K562 (cell line): ENCODE measurements around the gene MMP15. TPM values are rescaled to one million over a fixed set of nuclear protein-coding genes. Genes with fewer than 3 reads are reported as not detected.
A peak's percentile ranks its signal among the peaks of the same experiment; 100 is the strongest.

Source experiments
- ADNP ChIP-seq: fragments of 200-800 bp; sonication (Bioruptor generic); IDR thresholded peaks from 2 replicates; pipeline ENCODE4 v1.6.1; 2016; ENCODE audit warnings: missing genetic modification characterization, missing compliant biosample characterization
- BRCA1 ChIP-seq, 2 experiments: fragments of 450-650 bp in 1 of 2; sonication (generic) in 1 of 2; formaldehyde crosslinking in 1 of 2; IDR thresholded peaks; 2 replicates each; pipeline versions ENCODE4 v1.5.0 to v1.6.1; 2017 to 2020; ENCODE audit warnings: mild to moderate bottlenecking in 1 of 2, missing genetic modification reagents in 1 of 2
- COPS2 ChIP-seq: fragments of 450-650 bp; conservative IDR thresholded peaks from 2 replicates; pipeline ENCODE4 v1.6.1; 2016; ENCODE audit warnings: mild to moderate bottlenecking, moderate library complexity
- CSDE1 ChIP-seq, 2 experiments: fragments of 450-650 bp; IDR thresholded peaks; 2 replicates each; pipeline ENCODE4 v1.6.1; 2016; ENCODE audit warnings: mild to moderate bottlenecking in 1 of 2
- EGR1 ChIP-seq: fragments of 450-650 bp; conservative IDR thresholded peaks from 2 replicates; pipeline ENCODE4 v1.6.1; 2017; ENCODE audit warnings: mild to moderate bottlenecking
- ELF2 ChIP-seq: fragments of 250-450 bp; sonication (Bioruptor Pico); IDR thresholded peaks from 2 replicates; pipeline ENCODE4 v1.5.0; 2021; ENCODE audit warnings: mild to moderate bottlenecking
- FUS ChIP-seq: fragments of 200-400 bp; formaldehyde crosslinking; optimal IDR thresholded peaks from 2 replicates; pipeline ENCODE3; 2017; ENCODE audit warnings: low read depth, low read length
- KHSRP ChIP-seq: fragments of 450-650 bp; IDR thresholded peaks from 2 replicates; pipeline ENCODE4 v1.6.1; 2017
- MAFG ChIP-seq: fragments of 450-650 bp; conservative IDR thresholded peaks from 2 replicates; pipeline ENCODE4 v1.6.1; 2016; ENCODE audit warnings: missing genetic modification characterization, missing compliant biosample characterization
- NR3C1 ChIP-seq: sonication (generic); formaldehyde crosslinking; IDR thresholded peaks from 2 replicates; pipeline ENCODE4 v1.8.1; 2022; ENCODE audit warnings: missing genetic modification reagents
- NUFIP1 ChIP-seq: fragments of 450-650 bp; IDR thresholded peaks from 2 replicates; pipeline ENCODE4 v1.6.1; 2018; ENCODE audit not compliant: partially characterized antibody
- PPARD ChIP-seq: fragments of 250-450 bp; sonication (Bioruptor Pico); IDR thresholded peaks from 2 replicates; pipeline ENCODE4 v1.8.0; 2022; ENCODE audit warnings: inconsistent platforms, mild to moderate bottlenecking, moderate library complexity
- RHOXF2B ChIP-seq: fragments of 250-450 bp; sonication (Bioruptor Pico); conservative IDR thresholded peaks from 2 replicates; pipeline ENCODE4 v1.5.1; 2021
- SLC30A9 ChIP-seq: fragments of 250-450 bp; sonication (Bioruptor Pico); IDR thresholded peaks from 2 replicates; pipeline ENCODE4 v1.8.0; 2022; ENCODE audit warnings: mild to moderate bottlenecking, moderate library complexity
- SMARCA5 ChIP-seq: fragments of 450-650 bp; IDR thresholded peaks from 2 replicates; pipeline ENCODE4 v1.6.1; 2016
- TAF7 ChIP-seq: fragments of 450-650 bp; IDR thresholded peaks from 2 replicates; pipeline ENCODE4 v1.6.1; 2016; ENCODE audit warnings: missing genetic modification characterization, missing compliant biosample characterization
- ZFPM2 ChIP-seq: fragments of 250-450 bp; sonication (Bioruptor Pico); IDR thresholded peaks from 2 replicates; pipeline ENCODE4 v1.5.1; 2022; ENCODE audit warnings: mild to moderate bottlenecking
- ZNF143 ChIP-seq: sonication (generic); formaldehyde crosslinking; IDR thresholded peaks from 2 replicates; pipeline ENCODE4 v1.9.0; 2022; ENCODE audit warnings: mild to moderate bottlenecking, missing genetic modification reagents
- ZNF695 ChIP-seq: fragments of 450-650 bp; formaldehyde crosslinking; IDR thresholded peaks from 2 replicates; pipeline ENCODE4 v1.4.0; 2020; ENCODE audit warnings: mild to moderate bottlenecking, moderate library complexity
- ZNF696 ChIP-seq: fragments of 250-450 bp; sonication (Bioruptor Pico); conservative IDR thresholded peaks from 2 replicates; pipeline ENCODE4 v1.4.0; 2020; ENCODE audit warnings: mild to moderate bottlenecking, moderate library complexity
- polyA plus RNA-seq, 8 experiments: library from polyadenylated mRNA; depleted of rRNA in 4 of 8; stranded (reverse) in 5 of 8; unstranded in 3 of 8; fragments of >200 nt; fragmentation: Nextera tagmentation in 2 of 8; fragmentation: Illumina TruSeq in 1 of 8; extraction: Ambion mirVana in 2 of 8; extraction: Trizol in 1 of 8; gene quantifications; 2 replicates each; pipeline versions ENCODE4 v1.2.1 to v1.2.3, GENCODE V29; 2011 to 2014; ENCODE audit warnings: inconsistent platforms in 1 of 8, missing spikeins in 1 of 8
- total RNA-seq, 7 experiments: library from RNA; depleted of rRNA in 6 of 7; stranded (reverse); fragments of >200 nt in 6 of 7; fragmentation: Illumina TruSeq in 2 of 7; extraction: Trizol in 2 of 7; gene quantifications; 2 replicates each; pipeline versions ENCODE4 v1.2.1 to v1.2.3, GENCODE V29; 2011 to 2021; ENCODE audit warnings: low replicate concordance in 1 of 7
- TF ChIP-seq, protein P1 (sequence below): fragments of 450-650 bp; IDR thresholded peaks from 2 replicates; pipeline ENCODE4 v1.6.1; 2016
- TF ChIP-seq, protein P2 (sequence below): fragments of 150-350 bp; conservative IDR thresholded peaks from 2 replicates; pipeline ENCODE4 v1.6.1; 2014; ENCODE audit warnings: low read length
- TF ChIP-seq, protein P3 (sequence below): sonication (generic); formaldehyde crosslinking; IDR thresholded peaks from 2 replicates; pipeline ENCODE4 v1.8.1; 2023; ENCODE audit warnings: mild to moderate bottlenecking, missing genetic modification reagents
- TF ChIP-seq, protein P4 (sequence below): fragments of 250-450 bp; sonication (Bioruptor Pico); IDR thresholded peaks from 2 replicates; pipeline ENCODE4 v1.5.0; 2021; ENCODE audit warnings: mild to moderate bottlenecking, borderline replicate concordance

Gene MMP15
- total and polyA plus RNA-seq, 9 of the 15 experiments (the other 6 are each of a cell fraction or from before 2014, with no cell fraction given) = 0.01 to 20.4 (median 5.5) TPM

DNA sequence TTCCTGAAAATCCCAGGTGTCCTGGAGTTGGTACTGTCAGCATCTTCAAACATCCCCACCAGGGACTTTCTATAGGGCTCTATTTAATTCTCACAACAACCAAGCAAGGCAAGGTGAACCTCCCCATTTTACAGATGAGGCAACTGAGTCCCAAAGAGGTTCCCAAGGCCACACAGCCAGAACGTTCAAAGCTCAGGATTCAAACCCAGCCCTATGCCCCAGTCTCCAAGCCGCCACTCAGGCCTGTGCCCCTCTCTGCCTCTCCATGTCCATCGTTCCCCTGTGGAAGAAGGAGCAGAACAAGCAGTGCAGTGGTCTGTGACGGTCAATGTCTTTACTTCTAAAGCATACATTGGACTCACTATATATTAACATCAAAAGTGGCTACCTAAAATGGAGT is 31.2 kb upstream of the MMP15 start (continued):
- TF ChIP-seq MAFG (tag) (no peak), NR3C1 (CRISPR knock-in tag) (no peak), ADNP (tag) (0 out of 2 replicates have a peak, but pooled peaks have one; percentile 31), TAF7 (tag) (no peak), KHSRP (no peak), CSDE1 (IDR thresholded peaks at IDR 0.05) (no peak), SLC30A9 (CRISPR knock-in tag) (no peak), ZNF695 (CRISPR knock-in tag) (no peak), NUFIP1 (no peak), EGR1 (no peak), ELF2 (CRISPR knock-in tag) (no peak), BRCA1 (IDR thresholded peaks at IDR 0.05) (no peak), BRCA1 (CRISPR knock-in tag; IDR thresholded peaks at IDR 0.05) (no peak), ZNF143 (CRISPR knock-in tag) (no peak), ZFPM2 (CRISPR knock-in tag) (no peak), FUS (no peak), SMARCA5 (peak; percentile 24; the same call in 1 of the 2 replicates), COPS2 (no peak), ZNF696 (no peak), RHOXF2B (CRISPR knock-in tag) (no peak), PPARD (CRISPR knock-in tag) (no peak)
- TF ChIP-seq, protein P1, sequence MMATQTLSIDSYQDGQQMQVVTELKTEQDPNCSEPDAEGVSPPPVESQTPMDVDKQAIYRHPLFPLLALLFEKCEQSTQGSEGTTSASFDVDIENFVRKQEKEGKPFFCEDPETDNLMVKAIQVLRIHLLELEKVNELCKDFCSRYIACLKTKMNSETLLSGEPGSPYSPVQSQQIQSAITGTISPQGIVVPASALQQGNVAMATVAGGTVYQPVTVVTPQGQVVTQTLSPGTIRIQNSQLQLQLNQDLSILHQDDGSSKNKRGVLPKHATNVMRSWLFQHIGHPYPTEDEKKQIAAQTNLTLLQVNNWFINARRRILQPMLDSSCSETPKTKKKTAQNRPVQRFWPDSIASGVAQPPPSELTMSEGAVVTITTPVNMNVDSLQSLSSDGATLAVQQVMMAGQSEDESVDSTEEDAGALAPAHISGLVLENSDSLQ = no peak
- TF ChIP-seq, protein P2, sequence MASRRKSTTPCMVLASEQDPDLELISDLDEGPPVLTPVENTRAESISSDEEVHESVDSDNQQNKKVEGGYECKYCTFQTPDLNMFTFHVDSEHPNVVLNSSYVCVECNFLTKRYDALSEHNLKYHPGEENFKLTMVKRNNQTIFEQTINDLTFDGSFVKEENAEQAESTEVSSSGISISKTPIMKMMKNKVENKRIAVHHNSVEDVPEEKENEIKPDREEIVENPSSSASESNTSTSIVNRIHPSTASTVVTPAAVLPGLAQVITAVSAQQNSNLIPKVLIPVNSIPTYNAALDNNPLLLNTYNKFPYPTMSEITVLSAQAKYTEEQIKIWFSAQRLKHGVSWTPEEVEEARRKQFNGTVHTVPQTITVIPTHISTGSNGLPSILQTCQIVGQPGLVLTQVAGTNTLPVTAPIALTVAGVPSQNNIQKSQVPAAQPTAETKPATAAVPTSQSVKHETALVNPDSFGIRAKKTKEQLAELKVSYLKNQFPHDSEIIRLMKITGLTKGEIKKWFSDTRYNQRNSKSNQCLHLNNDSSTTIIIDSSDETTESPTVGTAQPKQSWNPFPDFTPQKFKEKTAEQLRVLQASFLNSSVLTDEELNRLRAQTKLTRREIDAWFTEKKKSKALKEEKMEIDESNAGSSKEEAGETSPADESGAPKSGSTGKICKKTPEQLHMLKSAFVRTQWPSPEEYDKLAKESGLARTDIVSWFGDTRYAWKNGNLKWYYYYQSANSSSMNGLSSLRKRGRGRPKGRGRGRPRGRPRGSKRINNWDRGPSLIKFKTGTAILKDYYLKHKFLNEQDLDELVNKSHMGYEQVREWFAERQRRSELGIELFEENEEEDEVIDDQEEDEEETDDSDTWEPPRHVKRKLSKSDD = no peak
- TF ChIP-seq, protein P3, sequence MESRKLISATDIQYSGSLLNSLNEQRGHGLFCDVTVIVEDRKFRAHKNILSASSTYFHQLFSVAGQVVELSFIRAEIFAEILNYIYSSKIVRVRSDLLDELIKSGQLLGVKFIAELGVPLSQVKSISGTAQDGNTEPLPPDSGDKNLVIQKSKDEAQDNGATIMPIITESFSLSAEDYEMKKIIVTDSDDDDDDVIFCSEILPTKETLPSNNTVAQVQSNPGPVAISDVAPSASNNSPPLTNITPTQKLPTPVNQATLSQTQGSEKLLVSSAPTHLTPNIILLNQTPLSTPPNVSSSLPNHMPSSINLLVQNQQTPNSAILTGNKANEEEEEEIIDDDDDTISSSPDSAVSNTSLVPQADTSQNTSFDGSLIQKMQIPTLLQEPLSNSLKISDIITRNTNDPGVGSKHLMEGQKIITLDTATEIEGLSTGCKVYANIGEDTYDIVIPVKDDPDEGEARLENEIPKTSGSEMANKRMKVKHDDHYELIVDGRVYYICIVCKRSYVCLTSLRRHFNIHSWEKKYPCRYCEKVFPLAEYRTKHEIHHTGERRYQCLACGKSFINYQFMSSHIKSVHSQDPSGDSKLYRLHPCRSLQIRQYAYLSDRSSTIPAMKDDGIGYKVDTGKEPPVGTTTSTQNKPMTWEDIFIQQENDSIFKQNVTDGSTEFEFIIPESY (CRISPR knock-in tag) = no peak
- TF ChIP-seq, protein P4, sequence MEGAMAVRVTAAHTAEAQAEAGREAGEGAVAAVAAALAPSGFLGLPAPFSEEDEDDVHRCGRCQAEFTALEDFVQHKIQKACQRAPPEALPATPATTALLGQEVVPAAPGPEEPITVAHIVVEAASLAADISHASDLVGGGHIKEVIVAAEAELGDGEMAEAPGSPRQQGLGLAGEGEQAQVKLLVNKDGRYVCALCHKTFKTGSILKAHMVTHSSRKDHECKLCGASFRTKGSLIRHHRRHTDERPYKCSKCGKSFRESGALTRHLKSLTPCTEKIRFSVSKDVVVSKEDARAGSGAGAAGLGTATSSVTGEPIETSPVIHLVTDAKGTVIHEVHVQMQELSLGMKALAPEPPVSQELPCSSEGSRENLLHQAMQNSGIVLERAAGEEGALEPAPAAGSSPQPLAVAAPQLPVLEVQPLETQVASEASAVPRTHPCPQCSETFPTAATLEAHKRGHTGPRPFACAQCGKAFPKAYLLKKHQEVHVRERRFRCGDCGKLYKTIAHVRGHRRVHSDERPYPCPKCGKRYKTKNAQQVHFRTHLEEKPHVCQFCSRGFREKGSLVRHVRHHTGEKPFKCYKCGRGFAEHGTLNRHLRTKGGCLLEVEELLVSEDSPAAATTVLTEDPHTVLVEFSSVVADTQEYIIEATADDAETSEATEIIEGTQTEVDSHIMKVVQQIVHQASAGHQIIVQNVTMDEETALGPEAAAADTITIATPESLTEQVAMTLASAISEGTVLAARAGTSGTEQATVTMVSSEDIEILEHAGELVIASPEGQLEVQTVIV (CRISPR knock-in tag) = no peak
